ENCODE measurements around the gene HNF4A.

Gene HNF4A

DNA sequence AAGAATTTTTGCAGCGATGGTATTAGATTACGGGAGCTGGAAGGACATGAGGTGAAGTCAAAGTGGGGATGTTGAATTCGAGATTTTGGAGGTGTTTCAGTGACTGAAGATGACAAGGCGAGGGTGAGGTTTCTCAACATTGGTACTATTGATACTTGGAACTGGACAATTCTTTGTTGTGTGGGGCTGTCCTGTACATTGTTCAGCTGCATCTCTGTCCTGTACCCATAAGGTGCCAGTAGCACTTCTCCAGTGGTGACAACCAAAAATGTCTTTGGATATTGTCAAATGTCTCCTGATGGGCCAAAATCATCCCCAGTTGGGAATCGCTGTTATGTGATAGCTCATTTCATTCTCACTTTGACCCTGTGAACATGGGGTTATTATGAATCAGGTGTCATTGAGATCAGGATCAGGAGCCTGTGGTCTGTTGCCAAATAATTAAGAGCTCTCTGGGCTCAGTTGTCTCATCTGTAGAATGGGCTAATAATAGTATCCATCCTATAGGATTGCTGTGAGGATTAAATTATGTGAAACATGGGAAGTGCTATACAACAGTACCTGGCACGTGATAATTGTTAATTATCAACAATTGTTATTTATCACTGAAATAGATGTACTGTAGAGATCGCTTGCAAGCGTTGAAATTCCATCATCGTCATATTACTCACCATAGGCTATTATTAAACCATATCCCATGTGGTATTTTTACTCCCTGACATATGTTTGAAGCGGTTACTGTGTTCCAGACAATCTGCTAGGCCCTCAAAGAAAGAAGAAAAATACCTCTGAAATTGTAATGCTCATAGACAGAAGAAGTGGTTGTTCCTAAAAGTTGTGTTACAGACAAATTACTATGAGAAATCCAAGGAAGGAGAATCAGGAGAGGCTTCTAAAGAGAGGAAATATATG lies 71.6 kb downstream of the HNF4A start:
- no peak for DNase-seq

DNA sequence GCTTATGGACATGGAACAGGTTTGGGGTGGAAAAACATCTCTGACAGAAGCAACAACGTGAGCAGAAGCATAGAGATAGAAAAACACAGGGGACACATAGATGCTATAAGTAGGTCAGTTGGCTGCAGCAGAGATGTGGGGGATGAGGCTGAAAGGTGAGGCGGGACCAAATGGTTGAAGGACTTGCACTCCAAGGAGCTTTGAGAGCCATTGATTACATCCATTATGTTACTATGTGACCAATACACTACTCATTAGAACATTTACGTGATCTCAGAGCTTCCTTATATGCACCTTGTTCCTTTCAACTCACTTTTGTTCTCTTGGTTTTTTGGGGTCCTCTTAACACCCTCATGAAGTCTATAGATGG lies 72.3 kb downstream of the HNF4A start:
- DNase-seq = no peak

GRCh38 chr20:44428174-44429016 lies 72.9 kb downstream of the HNF4A start:
- no peak for DNase-seq

DNA sequence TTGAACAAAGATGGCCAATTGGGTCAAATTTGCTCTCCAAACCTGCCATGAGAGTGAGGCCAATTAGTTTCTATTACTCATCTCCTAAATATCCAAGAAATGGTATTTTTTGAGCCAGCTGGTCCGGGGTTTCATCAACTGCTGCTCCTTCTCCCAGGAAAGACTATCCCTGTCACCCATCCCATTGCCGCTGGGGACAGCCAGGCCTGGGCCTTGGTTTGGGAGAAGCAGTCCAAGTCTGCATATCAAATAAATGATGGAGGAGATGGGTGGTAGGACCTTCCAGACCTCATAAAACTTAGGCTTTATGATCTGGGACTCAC lies 73.5 kb downstream of the HNF4A start:
- DNase-seq = no peak

GRCh38 chr20:44429419-44430269 lies 74.1 kb downstream of the HNF4A start:
- DNase-seq = no peak

DNA sequence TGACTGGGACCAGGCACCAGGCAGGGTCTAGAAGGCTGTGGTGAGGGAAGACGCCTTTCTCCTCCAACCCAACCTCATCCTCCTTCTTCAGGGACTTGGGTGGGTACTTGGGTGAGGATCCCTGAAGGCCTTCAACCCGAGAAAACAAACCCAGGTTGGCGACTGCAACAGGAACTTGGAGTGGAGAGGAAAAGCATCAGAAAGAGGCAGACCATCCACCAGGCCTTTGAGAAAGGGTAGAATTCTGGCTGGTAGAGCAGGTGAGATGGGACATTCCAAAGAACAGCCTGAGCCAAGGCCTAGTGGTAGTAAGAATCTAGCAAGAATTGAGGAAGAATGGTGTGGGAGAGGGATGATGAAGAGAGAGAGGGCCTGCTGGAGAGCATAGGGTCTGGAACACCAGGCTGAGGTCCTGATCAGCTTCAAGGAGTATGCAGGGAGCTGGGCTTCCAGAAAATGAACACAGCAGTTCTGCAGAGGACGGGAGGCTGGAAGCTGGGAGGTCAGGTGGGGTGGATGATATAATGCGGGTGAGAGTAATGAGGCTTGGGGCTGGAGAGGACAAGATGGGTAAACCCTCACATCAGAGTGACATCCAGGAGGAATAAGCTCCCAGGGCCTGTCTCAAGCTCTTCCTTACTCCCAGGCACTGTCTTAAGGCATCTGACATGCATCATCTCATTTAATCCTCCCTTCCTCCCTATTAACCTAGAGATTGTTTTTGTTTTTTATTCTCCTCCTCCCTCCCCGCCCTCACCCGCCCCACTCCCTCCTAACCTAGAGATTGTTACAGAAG lies 75.0 kb downstream of the HNF4A start:
- DNase-seq = no peak

- DNase-seq = no peak
These were observed 75.6 kb downstream of the HNF4A start for GRCh38 chr20:44431118-44431501.

- DNase-seq = no peak
These were observed 76.2 kb downstream of the HNF4A start for GRCh38 chr20:44431502-44432234.

DNA sequence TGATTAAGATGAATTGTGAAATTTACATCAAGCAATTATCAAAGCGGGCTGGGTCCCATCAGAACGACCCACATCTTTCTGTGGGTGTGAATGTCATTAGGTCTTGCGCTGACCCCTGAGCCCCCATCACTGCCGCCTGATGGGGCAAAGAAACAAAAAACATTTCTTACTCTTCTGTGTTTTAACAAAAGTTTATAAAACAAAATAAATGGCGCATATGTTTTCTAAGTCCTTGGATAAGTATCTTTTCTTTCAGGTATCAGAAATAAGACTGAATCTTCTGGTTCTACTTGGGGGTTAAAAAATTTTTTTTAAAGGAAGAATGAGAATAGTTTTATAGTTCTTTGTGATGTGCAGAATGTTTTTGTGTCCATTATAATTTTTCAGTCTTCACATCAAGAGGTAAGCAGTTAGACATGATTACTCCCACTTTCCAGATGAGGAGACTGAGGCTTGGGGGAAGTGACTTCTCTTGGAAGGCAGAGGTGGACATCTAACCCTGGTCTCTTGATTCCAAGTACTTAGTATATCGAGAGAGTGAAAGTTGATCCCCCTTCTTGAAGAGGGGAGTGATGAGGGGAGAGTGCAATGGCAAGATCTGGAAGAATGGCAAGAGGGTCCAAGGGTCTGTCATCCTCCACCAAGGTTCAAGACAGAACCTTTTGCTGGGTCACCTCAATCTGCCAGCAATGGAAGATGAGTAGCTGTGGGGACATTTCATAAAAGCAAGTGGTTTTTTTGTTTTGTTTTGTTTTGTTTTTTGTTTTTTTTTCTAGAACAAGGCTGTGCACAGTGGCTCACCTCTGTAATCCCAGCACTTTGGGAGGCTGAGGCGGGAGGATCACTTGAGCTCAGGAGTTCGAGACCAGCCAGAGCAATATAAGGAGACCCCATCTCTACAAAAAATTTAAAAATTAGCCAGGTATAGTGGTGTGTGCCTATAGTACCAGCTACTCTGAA lies 77.4 kb downstream of the HNF4A start:
- DNase-seq = no peak

- no peak for DNase-seq
These were observed 78.4 kb downstream of the HNF4A start for GRCh38 chr20:44433751-44434538.

GRCh38 chr20:44435630-44436335 lies 80.3 kb downstream of the HNF4A start:
- DNase-seq = no peak

GRCh38 chr20:44436393-44436792 lies 80.9 kb downstream of the HNF4A start:
- no peak for DNase-seq

- no peak for DNase-seq
These were observed 82.0 kb downstream of the HNF4A start for GRCh38 chr20:44437497-44437896.

DNA sequence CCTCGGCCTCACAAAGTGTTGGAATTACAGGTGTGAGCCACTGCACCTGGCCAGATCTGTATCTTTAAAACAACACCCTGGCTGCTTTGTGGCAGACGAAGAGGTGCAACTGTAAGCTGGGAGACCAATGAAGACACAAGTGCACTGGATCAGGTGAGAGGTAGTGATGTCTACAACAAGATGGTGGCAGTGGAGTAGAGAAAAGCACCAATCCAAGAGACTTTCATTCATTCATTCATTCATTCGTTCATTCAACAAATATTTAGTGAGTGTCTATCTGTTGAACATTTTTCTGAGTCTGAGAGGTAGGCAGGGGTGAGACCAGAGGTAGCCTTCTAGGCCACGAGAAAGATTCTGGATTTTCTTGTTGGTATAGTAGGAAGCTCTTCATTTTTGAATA lies 83.3 kb downstream of the HNF4A start:
- no peak for DNase-seq

GRCh38 chr20:44439318-44439717 lies 83.8 kb downstream of the HNF4A start:
- no peak for DNase-seq

GRCh38 chr20:44442298-44443070 lies 87.0 kb downstream of the HNF4A start:
- no peak for DNase-seq

DNA sequence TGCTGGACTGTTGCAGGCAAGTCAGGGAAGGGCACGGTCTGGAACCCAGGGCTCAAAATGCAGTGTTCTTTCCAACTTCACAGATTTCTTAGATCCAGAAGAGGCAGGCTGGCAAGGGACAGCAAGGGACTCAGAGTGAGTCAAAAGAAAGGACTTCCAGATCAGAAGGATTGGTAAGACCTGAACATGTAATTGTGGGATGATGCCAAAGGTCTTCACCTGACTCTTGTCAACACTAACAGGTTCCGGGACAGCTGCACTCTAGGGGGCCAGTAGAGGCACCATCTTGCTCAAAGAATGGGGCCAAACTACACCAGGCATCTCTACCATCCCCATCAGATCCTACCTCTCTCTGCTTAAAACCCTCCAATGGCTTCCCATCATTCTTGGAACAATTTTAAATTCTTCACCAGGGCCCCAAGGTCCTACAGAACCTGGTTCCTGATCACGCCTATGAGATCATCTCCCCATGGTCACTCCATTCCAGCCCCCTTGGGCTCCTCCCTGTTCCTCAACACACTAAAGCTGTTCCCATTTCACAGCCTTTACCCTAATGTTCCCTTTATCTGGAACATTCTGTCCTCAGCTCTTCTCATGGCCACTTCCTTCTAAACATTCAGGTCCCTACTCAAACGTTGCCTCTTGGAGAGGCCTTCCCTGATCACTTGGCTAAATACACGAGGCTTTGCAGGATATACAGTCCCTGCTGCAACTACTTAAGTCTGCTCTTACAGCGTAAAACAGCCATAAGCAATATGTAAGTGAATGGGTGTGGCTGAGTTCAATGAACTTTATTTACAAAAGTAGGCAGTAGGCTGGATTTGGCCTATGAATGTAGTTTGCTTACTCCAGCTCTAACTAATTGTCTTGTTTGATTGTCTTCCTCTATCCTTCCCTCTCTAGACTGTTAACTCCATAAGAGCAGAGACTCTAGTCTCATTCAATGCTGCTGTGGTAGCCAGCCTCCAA lies 90.5 kb downstream of the HNF4A start:
- no peak for DNase-seq

All from CD4-positive, alpha-beta T cell treated with Interferon gamma for 1 hour (primary cell).